ENCODE data around the gene RASD2. TPM values are rescaled to one million over a fixed set of nuclear protein-coding genes. Genes with fewer than 3 reads are reported as not detected.

RASD2 gene
- total RNA-seq, 1 donor: not detected

- no peak overlapping the region for H3K4me3 ChIP-seq (ENCODE audit: low read depth, low read length)
- TF ChIP-seq, protein P1, sequence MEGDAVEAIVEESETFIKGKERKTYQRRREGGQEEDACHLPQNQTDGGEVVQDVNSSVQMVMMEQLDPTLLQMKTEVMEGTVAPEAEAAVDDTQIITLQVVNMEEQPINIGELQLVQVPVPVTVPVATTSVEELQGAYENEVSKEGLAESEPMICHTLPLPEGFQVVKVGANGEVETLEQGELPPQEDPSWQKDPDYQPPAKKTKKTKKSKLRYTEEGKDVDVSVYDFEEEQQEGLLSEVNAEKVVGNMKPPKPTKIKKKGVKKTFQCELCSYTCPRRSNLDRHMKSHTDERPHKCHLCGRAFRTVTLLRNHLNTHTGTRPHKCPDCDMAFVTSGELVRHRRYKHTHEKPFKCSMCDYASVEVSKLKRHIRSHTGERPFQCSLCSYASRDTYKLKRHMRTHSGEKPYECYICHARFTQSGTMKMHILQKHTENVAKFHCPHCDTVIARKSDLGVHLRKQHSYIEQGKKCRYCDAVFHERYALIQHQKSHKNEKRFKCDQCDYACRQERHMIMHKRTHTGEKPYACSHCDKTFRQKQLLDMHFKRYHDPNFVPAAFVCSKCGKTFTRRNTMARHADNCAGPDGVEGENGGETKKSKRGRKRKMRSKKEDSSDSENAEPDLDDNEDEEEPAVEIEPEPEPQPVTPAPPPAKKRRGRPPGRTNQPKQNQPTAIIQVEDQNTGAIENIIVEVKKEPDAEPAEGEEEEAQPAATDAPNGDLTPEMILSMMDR (IDR thresholded peaks at IDR 0.05; ENCODE audit: insufficient read depth, low read depth, low read length): no peak
- no peak for DNase-seq (ENCODE audit: low read depth)
Observed at GRCh38 chr22:35533365-35534029, 7.1 kb upstream of the RASD2 start.

- TF ChIP-seq, protein P1 (IDR thresholded peaks at IDR 0.05; ENCODE audit: insufficient read depth, low read depth, low read length): no peak
- no peak for DNase-seq (ENCODE audit: low read depth)
Observed at GRCh38 chr22:35534091-35534490, 6.5 kb upstream of the RASD2 start.

DNA sequence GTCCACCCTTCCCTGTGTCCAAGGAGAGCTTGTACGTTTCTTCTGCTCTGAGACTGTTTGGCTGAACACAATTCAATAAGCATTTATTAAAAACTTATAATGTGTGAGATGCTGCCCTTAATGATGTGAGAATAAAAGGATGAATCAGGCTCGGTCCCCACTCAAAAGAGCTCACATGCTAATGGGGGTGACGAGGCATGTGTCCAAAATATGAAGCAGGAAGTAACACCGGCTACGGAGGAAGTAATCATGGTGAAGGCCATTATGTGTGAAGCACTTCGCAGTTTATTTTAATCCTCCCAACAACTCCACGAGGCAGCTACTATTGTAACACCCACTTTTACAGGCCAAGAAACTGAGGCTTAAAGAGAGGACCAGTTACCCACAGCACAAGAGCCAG, 3.4 kb upstream of the RASD2 start:
- TF ChIP-seq, protein P1 (IDR thresholded peaks at IDR 0.05; ENCODE audit: insufficient read depth, low read depth, low read length): no peak
- H3K4me3 ChIP-seq (ENCODE audit: low read depth, low read length): no peak overlapping the region
- no peak for DNase-seq (ENCODE audit: low read depth)

More at GRCh38 chr22:35534091-35534490, 6.5 kb upstream of the RASD2 start:
- H3K4me3 ChIP-seq (ENCODE audit: low read depth, low read length): no peak overlapping the region

- TF ChIP-seq, protein P1 (IDR thresholded peaks at IDR 0.05; ENCODE audit: insufficient read depth, low read depth, low read length): peak; percentile 70
- DNase-seq (ENCODE audit: low read depth): no peak
- H3K4me3 ChIP-seq (ENCODE audit: low read depth, low read length): no peak overlapping the region
Observed at GRCh38 chr22:35538801-35539321, 1.8 kb upstream of the RASD2 start.

- DNase-seq (ENCODE audit: low read depth): no peak
- TF ChIP-seq, protein P1 (IDR thresholded peaks at IDR 0.05; ENCODE audit: insufficient read depth, low read depth, low read length): no peak
- H3K4me3 ChIP-seq (ENCODE audit: low read depth, low read length): no peak overlapping the region
Observed at GRCh38 chr22:35539487-35539886, 1.1 kb upstream of the RASD2 start.

DNA sequence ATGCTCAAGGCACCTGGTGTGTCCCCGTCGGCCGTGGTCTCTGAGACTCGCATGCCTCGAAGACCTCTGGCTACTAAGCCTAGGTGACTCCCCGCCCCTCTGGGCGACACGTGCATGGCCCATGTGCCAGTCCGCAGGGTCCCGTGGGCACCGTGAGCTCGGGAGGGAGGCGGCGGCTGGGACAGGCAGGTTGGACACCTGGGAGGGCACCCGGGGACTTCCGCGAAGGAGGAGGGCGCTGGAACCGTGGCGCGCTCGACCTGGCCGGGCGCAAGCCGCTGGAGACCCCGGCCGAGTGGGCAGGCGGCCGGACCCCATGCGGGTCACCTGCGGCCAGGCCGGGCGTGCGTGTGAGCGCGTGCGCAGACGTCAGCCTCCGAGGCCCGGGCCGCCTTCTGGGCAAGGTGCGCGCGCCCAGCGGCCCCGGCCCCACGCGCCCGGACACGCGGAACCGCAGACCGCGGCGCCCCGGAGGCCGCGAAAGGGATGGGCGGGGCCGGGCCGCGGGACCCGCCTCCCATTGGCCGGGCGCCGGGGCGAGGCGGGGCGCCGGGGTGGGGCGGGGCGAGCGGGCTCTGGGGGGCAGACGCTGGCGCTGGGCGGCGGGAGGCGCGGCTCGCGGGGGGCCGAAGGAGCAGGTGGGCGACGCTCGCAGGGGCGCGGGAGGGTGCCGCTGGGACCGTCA, 579 bp upstream of the RASD2 start:
- peak; percentile 35 for DNase-seq (ENCODE audit: low read depth)
- TF ChIP-seq, protein P1 (IDR thresholded peaks at IDR 0.05; ENCODE audit: insufficient read depth, low read depth, low read length): no peak
- H3K4me3 ChIP-seq (ENCODE audit: low read depth, low read length): peak overlapping the region; percentile 69

All from fibroblast of villous mesenchyme (primary cell).